Measurements from ENCODE around the gene FMNL2.
"Not testable (repeated sequence)": the region's sequence is repeated elsewhere in the genome, so short reads cannot be mapped to it uniquely, and the experiment has no call there.

FMNL2 gene

GRCh38 chr2:152466980-152467676, 132.2 kb downstream of the FMNL2 start:
- in situ Hi-C loops (cut with MboI; ENCODE audit: low sequenced_read_pairs), result no loop called here

DNA sequence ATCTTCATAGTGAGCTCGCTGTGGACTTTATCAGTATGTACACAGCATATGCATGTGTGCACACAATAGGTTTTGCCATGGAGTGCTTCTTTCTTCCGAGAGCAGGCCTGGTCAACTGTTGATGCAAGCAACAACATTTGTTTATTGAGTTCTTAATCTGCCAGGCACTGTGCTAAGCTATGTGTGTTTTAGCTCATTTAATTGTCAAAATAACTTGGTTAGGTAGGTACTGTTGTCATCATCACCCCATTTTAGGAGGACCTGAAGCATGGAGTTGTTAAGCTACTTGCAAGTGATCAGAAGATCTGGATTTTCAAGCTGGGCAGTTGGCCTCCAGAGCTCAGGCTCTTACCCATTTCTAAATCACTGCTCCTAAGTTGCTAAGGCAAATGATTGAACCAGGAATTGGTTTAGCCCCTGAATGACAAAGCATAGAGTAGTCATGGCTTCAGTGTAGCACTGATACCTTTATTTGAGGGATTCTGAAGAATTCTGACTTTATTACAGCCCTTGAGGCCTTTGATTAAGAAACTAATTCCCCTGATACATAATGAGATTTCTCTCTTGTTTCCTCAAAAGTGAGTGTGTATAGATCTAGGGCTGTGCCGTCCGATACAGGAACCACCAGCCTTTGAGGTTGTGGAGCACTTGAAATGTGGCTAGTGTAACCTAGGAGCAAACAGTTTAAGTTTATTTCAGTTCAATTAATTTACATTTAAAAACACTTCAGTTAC, 132.9 kb downstream of the FMNL2 start:
- in situ Hi-C loops (cut with MboI; ENCODE audit: low sequenced_read_pairs), result no loop called here

DNA sequence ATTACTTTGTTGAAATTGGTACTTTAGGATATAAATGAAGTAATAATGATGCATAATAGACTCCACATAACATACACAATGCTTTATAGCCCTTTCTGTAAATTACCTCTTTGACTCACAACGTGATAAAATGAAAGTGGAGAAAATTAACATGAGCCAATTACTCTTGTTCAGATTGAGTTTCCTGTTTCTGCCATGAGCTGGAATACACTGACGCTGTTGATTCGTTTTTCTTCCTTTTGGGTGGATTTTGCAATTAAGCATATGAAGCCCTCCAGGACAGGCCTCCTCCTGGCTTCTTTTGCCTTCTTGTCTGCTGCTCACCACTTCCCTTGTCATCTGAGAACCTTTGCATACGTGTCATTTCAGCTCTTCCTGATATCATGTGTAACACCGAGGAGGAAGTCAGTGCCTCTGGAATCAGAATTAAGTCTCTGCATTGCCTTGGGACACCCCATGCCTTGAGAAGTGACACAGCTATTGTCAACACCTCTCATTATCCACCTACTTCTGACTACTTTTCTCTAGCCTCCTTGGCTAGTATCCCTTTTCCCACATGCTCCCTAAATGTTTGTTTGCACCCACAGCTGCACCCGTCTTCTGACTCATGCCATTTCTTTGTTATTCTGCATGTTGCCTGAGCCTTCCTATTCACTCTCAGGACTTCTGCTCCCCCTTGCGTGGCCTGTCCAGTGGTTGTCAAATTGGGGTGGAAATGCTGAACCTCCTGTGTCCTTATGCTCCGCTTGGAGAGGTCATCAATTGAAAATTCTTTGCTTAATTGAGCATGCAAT, 134.1 kb downstream of the FMNL2 start:
- in situ Hi-C loops (cut with MboI; ENCODE audit: low sequenced_read_pairs), result no loop called here

DNA sequence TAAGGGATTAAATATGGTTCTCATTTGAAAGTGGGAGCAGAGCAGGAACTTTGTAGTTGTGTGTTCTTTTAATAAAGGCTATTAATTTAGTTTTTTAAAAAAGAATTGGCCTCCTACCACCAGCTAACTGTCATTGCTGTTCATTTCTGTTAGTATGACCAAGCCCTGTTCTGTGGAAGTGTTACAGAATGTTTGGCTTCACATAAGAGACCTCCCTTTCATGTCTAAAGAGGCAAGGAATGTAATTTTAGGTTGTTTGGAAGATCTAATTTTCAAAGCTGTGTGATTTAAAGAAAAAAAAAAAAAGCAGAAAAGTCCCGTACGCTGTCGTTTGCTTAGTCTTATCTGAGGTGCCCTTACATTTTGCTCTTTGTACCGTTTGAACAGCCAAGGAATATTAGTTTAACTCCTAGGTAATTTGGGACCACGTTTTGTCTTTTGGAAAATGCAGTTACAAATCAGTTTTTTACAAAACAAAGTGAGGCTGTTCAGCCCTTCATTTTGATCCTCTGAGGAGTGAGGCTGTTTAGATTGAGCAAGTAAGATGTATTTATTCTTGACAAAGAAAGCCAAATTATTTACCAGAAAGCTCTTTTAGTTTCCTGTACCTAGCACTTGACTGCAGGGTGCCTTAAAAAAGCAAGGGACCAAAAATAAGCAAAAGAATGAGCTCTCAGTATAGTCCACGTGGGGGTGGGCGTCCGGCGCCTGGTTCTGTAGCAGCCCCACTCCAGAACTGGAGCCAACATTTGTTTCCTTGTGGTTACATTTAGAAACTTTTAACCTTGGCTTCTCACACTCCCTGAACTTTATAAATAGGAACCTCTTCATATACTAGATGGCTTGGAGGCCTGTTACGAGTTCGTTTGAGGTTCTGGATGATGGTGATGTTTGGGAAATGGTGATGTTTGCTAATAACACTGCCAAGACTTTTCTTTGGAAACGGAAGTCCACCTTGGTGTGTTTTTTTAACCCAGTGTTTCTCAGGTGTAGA, 136.2 kb downstream of the FMNL2 start:
- in situ Hi-C loops (cut with MboI; ENCODE audit: low sequenced_read_pairs), result no loop called here

GRCh38 chr2:152472481-152472887, 137.5 kb downstream of the FMNL2 start:
- in situ Hi-C loops (cut with MboI; ENCODE audit: low sequenced_read_pairs), result no loop called here

DNA sequence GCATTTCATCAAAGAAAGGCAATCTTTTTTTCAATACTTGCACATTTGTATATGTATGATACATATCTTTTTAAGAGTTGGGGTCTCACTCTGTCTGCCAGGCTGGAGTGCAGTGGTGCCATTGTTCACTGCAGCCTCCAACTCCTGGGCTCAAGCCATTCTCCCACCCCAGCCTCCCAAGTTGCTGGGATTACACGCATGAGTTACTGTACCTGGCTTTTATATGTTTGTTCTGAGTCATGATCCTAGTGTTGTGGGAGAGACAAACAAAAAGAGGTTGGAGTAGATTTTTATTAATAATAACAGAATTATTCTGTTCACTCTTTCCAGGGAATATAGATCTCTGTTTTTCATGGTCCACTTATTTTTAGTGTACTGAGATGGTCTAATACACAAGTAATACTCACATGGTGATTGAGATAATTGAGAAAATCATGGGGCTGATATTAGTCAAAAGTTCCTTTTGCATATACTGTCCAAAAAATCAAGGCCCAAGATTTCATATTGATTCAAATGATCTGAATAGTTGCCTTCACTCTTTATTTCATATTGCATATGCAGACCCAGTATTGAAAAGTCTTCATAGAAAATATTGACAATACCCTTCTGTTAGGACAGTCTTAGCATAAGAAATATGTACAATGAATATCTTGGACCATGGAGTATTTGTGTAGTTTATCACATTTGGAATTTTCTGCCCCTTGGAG, 138.3 kb downstream of the FMNL2 start:
- in situ Hi-C loops (cut with MboI; ENCODE audit: low sequenced_read_pairs), result no loop called here

- in situ Hi-C loops (cut with MboI; ENCODE audit: low sequenced_read_pairs), result not testable (repeated sequence)
These were observed 139.5 kb downstream of the FMNL2 start for GRCh38 chr2:152474523-152474922.

DNA sequence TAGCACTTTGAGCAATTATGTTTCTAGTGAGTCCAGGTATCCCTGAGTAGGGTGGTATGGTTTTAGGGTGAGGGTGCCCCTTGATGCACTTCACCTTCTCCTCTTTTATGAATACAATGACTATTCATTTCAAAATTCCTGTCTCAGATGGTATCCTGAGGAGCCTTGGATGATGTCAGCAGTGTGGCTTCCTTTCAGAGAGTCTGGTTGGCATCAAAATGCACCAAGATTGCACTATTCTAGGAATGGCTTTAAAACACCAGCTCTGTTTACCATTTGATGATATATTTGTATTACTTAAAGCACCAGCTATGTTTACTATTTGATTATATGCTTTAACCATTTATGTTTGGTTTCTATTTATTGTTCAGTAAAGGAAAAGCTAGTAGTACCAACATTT, 141.0 kb downstream of the FMNL2 start:
- in situ Hi-C loops (cut with MboI; ENCODE audit: low sequenced_read_pairs), result no loop called here

GRCh38 chr2:152477347-152478092, 142.5 kb downstream of the FMNL2 start:
- in situ Hi-C loops (cut with MboI; ENCODE audit: low sequenced_read_pairs), result no loop called here

GRCh38 chr2:152479282-152479681, 144.3 kb downstream of the FMNL2 start:
- in situ Hi-C loops (cut with MboI; ENCODE audit: low sequenced_read_pairs), result no loop called here

- in situ Hi-C loops (cut with MboI; ENCODE audit: low sequenced_read_pairs), result no loop called here
These were observed 145.9 kb downstream of the FMNL2 start for GRCh38 chr2:152480821-152481399.

DNA sequence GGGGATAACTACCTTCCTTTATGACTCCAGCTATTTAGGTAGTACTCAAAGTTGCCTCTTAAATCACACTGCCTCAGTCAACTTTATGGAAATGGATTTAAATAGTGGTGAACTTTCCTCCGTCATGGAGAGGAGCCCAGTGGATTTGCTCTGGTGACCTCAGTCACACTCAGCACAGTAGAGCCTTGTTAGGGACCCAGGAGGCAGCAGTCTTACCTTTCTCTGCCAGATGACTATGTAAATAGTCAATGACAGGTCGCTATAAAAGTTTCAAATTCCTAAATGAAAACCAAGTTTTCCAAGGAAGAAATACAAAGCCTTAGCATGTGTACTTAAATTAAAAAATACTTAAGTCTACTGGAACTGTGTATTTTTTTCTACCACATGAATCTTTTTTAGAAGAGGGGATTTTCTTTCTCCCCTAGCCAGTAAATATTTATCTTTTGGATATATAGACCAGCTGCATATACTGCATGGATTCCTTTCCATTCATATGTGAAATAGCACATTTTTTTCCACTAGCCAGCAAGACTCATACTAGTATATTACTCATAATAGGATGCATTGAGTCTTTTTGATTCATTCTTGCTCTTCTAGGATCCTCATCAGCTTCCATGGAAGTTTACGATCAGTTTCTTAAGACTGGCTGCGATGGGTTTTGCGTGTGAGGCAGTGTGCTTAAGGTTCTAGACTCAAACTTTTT, 147.1 kb downstream of the FMNL2 start:
- in situ Hi-C loops (cut with MboI; ENCODE audit: low sequenced_read_pairs), result no loop called here

DNA sequence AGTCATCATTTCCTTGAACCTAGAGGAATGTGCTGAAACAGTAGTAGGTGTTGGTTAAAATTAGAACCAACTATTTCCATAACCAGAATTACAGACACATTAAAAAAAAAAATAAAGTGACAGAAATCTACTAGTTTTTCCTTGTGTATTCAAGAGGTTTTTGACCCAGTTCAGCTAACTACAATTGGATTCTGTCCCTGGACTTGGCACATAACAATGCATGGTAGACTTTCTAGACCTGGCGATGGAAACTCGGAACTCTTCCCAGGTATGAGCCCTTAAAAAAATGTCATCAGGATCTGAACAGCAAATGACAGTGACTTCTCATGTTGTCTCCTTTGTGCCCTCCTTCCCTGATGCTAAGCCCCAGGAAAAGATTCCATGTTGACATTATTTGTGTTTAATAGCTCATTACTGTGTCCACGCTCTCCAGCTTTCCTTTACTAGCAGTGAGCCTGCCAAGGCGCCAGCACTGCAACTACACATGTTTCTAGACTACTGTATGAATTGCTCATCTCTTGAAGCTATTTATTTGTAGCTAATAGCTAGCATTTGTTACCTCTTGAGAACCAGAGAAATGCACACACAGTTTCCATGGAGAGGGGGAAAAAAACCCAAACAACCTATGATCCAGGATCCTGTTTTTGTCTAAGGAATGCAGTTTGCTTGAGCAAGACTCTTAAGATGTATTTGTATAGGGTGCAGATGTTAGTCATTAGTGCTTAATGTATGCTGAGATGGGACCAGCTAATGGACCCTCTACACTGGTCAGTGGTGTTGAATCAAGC, 148.5 kb downstream of the FMNL2 start:
- in situ Hi-C loops (cut with MboI; ENCODE audit: low sequenced_read_pairs), result no loop called here

DNA sequence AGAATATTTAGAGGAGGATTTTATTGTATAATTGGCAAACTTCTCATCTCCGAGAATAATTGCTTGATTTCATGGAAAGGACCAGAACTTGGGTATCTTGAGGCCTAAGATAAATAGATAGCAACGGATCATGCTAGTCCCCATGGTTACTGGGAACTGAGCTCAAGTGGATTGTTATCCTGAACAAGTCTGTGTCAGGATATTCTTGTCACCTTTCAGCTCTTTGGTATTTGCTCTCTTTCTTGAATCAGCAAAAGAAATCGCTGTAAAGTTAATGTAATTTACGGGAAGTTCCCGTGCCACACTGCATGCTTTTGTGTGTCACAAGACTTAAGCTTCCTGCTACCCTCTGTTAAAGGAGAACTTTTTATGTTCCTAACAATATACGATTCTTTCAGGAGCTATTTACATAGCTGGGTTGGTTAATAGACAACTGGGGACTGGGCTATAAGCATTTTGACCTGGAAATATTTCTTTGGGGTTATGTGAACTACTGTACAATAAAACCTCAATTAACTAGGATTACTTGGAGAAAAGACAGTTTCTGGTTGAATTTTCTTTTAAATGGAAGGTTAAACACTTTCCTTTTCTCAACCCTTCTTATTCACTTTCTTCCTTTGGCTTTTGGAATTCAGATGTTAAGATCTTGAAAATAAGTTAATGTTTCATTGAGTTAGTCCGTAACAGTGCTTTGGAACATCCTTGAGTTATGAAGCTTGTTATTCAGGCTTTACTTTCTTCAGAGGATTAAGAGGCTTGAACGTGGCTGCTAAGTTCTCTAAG, 151.2 kb downstream of the FMNL2 start:
- in situ Hi-C loops (cut with MboI; ENCODE audit: low sequenced_read_pairs), result no loop called here

GRCh38 chr2:152486737-152487400, 151.9 kb downstream of the FMNL2 start:
- in situ Hi-C loops (cut with MboI; ENCODE audit: low sequenced_read_pairs), result no loop called here

GRCh38 chr2:152488075-152488474, 153.1 kb downstream of the FMNL2 start:
- in situ Hi-C loops (cut with MboI; ENCODE audit: low sequenced_read_pairs), result no loop called here

Measured in HL-60/S4 treated with retinoic acid at 250 ng/mL for 4 days and 3 days (cell line).